Eye (tissue), 1 donor: ENCODE data around the gene TNC.
"Not testable (repeated sequence)": the region's sequence is repeated elsewhere in the genome, so short reads cannot be mapped to it uniquely, and the experiment has no call there.

Experiments used
- DNase-seq: peaks from one replicate; pipeline ENCODE4 v3.0.0-alpha.2; 2015

The TNC gene

GRCh38 chr9:115133649-115134048 is 15.7 kb upstream of the TNC start:
- DNase-seq, result no peak

GRCh38 chr9:115132648-115133047 is 14.7 kb upstream of the TNC start:
- peak; percentile 46 for DNase-seq

- no peak for DNase-seq
Observed at GRCh38 chr9:115130176-115130575, 12.2 kb upstream of the TNC start.

GRCh38 chr9:115128726-115129125 is 10.8 kb upstream of the TNC start:
- not testable (repeated sequence) for DNase-seq

GRCh38 chr9:115127191-115127817 is 9.3 kb upstream of the TNC start:
- no peak for DNase-seq

- no peak for DNase-seq
Observed at GRCh38 chr9:115126404-115126803, 8.4 kb upstream of the TNC start.

GRCh38 chr9:115122937-115123336 is 5.0 kb upstream of the TNC start:
- no peak for DNase-seq

- DNase-seq, result no peak
Observed at GRCh38 chr9:115121181-115121580, 3.2 kb upstream of the TNC start.

GRCh38 chr9:115118879-115119218 is 892 bp upstream of the TNC start:
- peak; percentile 84 for DNase-seq

GRCh38 chr9:115116421-115117284 is 1.3 kb downstream of the TNC start:
- no peak for DNase-seq

GRCh38 chr9:115115924-115116323 is 2.0 kb downstream of the TNC start:
- DNase-seq, result no peak

- DNase-seq, result peak; percentile 31
Observed at GRCh38 chr9:115115117-115115880, 2.7 kb downstream of the TNC start.

GRCh38 chr9:115114546-115114945 is 3.4 kb downstream of the TNC start:
- no peak for DNase-seq

- no peak for DNase-seq
Observed at GRCh38 chr9:115114084-115114483, 3.9 kb downstream of the TNC start.

GRCh38 chr9:115111874-115112273 is 6.1 kb downstream of the TNC start:
- no peak for DNase-seq

- no peak for DNase-seq
Observed at GRCh38 chr9:115109486-115109885, 8.5 kb downstream of the TNC start.

GRCh38 chr9:115107701-115108100 is 10.3 kb downstream of the TNC start:
- no peak for DNase-seq

GRCh38 chr9:115106642-115107041 is 11.3 kb downstream of the TNC start:
- no peak for DNase-seq

- no peak for DNase-seq
Observed at GRCh38 chr9:115106001-115106400, 12.0 kb downstream of the TNC start.

- no peak for DNase-seq
Observed at GRCh38 chr9:115104908-115105307, 13.0 kb downstream of the TNC start.

GRCh38 chr9:115103746-115104477 is 14.0 kb downstream of the TNC start:
- no peak for DNase-seq

- DNase-seq, result no peak
Observed at GRCh38 chr9:115099901-115100300, 18.1 kb downstream of the TNC start.
